Measurements from ENCODE around the gene GLRX3. TPM values are rescaled to one million over a fixed set of nuclear protein-coding genes. Genes with fewer than 3 reads are reported as not detected.

The GLRX3 gene
- total RNA-seq, 1 experiment from 2014 or later = 79.8 TPM

DNA sequence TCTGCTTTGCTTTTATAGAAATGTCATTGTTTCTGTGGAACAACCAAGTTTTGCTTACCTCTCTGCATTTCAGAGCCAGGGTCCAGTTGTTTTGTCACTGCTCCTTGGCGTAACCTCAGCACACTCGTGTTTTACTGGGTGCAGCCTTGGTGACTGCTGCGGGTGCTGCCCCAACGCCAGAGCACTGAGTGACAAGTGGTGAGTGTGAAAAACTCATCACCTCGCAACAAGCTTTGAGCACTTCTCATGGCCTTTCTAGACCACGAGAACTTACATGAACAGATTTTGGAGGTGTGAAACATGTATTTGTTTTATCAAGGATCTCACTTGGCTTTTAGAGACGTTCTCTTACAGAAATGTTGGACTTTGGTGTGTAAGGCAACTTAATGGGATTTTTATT is 31.0 kb downstream of the GLRX3 start:
- CTCF ChIA-PET = no interaction called here
- no peaks in the 10 kb centered on the region for H3K9me3 Mint-ChIP-seq (ENCODE audit: low read depth, unreplicated experiment)
- no peaks in the 10 kb centered on the region for H3K4me1 Mint-ChIP-seq (ENCODE audit: low read depth, unreplicated experiment)
- H3K36me3 Mint-ChIP-seq (ENCODE audit: insufficient read depth, unreplicated experiment) = peaks cover 4% of the 10 kb centered on the region
- TF ChIP-seq CTCF (IDR thresholded peaks at IDR 0.05; ENCODE audit: unreplicated experiment) = no peak
- no TSS peak for BruUV-seq (replicated peaks)
- intact Hi-C loops (cut with micrococcal nuclease; ENCODE audit: unreplicated experiment) = no loop called here
- no peak overlapping the region for H3K4me3 Mint-ChIP-seq (ENCODE audit: low read depth, unreplicated experiment)
- H3K27ac Mint-ChIP-seq (ENCODE audit: unreplicated experiment) = no peak overlapping the region
- H3K27me3 Mint-ChIP-seq (ENCODE audit: unreplicated experiment) = no peaks in the 10 kb centered on the region
- no peak for DNase-seq

DNA sequence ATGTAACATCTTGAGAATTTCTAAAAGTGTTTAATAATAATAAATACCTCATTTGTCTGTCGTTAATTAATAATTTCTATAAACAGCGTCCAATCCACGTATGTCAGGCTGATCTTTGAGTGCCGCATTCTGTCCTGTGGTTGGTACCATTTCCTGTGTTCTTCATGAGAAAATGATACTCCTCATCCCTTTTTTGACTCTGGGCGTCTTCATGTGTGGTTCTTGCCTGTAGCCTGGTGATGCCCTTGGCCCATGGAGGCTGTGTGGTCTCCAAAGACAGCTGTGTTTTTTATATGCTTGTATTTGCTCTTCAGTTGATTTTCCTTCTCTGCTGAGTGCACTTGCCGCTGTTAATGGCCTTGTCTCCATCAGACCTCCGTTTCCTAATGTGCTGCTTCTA is 31.5 kb downstream of the GLRX3 start:
- BruUV-seq (replicated peaks) = no TSS peak
- Mint-ChIP-seq H3K9me3 (ENCODE audit: low read depth, unreplicated experiment) (no peaks in the 10 kb centered on the region), H3K27ac (ENCODE audit: unreplicated experiment) (no peak overlapping the region), H3K4me3 (ENCODE audit: low read depth, unreplicated experiment) (no peak overlapping the region), H3K4me1 (ENCODE audit: low read depth, unreplicated experiment) (no peaks in the 10 kb centered on the region), H3K27me3 (ENCODE audit: unreplicated experiment) (no peaks in the 10 kb centered on the region), H3K36me3 (ENCODE audit: insufficient read depth, unreplicated experiment) (peaks cover under 1% of the 10 kb centered on the region)
- DNase-seq = no peak
- no peak for TF ChIP-seq CTCF (IDR thresholded peaks at IDR 0.05; ENCODE audit: unreplicated experiment)
- CTCF ChIA-PET = no interaction called here
- intact Hi-C loops (cut with micrococcal nuclease; ENCODE audit: unreplicated experiment) = no loop called here

DNA sequence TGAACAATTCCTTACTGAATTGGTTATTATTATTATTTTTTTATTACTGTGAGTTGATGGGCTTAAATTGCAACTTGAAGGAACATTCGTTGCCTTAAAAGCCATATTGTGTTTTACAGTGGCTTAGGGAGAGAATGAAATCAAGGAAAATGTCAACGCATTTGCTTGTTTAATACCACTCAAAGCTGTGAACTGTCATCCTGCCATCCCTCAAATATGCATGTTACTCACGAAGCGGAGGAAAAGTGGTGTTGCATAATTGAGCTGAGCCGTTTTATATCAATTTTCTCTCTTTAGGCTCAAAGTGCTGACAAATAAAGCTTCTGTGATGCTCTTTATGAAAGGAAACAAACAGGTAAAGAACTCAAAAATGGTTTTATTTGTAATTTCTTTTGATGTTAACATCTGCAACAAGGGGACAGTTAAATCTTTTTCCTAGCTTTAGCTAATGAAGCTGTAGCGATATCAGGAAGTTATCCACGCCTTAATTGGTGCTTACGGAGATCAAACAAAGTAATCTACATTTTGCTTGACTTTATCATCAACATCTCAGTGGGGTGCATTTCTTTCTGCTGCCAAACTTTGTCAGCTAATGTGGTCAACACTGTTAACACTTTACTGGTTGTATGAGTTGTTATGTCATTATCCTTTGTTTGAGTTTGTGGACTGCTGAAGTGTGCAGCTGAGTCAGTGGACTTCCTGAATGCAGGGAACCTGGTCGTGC is 33.1 kb downstream of the GLRX3 start:
- no peaks in the 10 kb centered on the region for H3K4me1 Mint-ChIP-seq (ENCODE audit: low read depth, unreplicated experiment)
- no peak for DNase-seq
- H3K27ac Mint-ChIP-seq (ENCODE audit: unreplicated experiment) = no peak overlapping the region
- no peak for TF ChIP-seq CTCF (IDR thresholded peaks at IDR 0.05; ENCODE audit: unreplicated experiment)
- H3K36me3 Mint-ChIP-seq (ENCODE audit: insufficient read depth, unreplicated experiment) = peaks cover 7% of the 10 kb centered on the region
- H3K9me3 Mint-ChIP-seq (ENCODE audit: low read depth, unreplicated experiment) = no peaks in the 10 kb centered on the region
- intact Hi-C loops (cut with micrococcal nuclease; ENCODE audit: unreplicated experiment) = no loop called here
- CTCF ChIA-PET = no interaction called here
- no peaks in the 10 kb centered on the region for H3K27me3 Mint-ChIP-seq (ENCODE audit: unreplicated experiment)
- no peak overlapping the region for H3K4me3 Mint-ChIP-seq (ENCODE audit: low read depth, unreplicated experiment)
- BruUV-seq (replicated peaks) = no TSS peak

DNA sequence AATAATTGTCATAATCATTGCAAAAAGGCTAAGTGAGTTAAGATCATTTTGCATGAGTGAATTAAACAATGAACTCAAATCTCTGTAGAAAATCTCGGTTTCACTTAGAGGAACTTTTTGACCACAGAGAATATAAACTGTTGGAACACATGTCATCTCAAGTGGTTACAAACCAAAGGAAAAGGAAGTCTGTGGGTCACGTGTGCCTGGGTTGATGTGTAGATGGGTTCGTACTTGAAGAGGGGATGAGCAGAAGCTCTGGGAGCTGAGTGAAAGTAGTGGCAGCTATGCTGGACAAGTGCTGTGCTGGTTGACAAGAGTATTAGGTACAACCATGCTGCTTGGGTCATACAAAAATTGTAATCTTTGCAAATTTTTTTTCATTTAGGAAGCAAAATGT is 35.0 kb downstream of the GLRX3 start:
- intact Hi-C loops (cut with micrococcal nuclease; ENCODE audit: unreplicated experiment) = loop anchor here (5.0 kb wide), 1 partner anchor 549 kb away; no protein-coding TSS in a partner anchor
- Mint-ChIP-seq H3K4me1 (ENCODE audit: low read depth, unreplicated experiment) (no peaks in the 10 kb centered on the region), H3K9me3 (ENCODE audit: low read depth, unreplicated experiment) (no peaks in the 10 kb centered on the region), H3K4me3 (ENCODE audit: low read depth, unreplicated experiment) (no peak overlapping the region), H3K27me3 (ENCODE audit: unreplicated experiment) (no peaks in the 10 kb centered on the region), H3K36me3 (ENCODE audit: insufficient read depth, unreplicated experiment) (peaks cover 12% of the 10 kb centered on the region), H3K27ac (ENCODE audit: unreplicated experiment) (no peak overlapping the region)
- no peak for TF ChIP-seq CTCF (IDR thresholded peaks at IDR 0.05; ENCODE audit: unreplicated experiment)
- no peak for DNase-seq
- no TSS peak for BruUV-seq (replicated peaks)
- CTCF ChIA-PET = no interaction called here

Measured in Calu3 (cell line).